Epithelial cell of proximal tubule (primary cell): Measurements from ENCODE around the gene SYT8. TPM values are rescaled to one million over a fixed set of nuclear protein-coding genes. Genes with fewer than 3 reads are reported as not detected.

ENCODE experiments used
- DNase-seq: peaks from one replicate; pipeline ENCODE4 v3.0.0-alpha.2; 2011; ENCODE audit warnings: low read depth
- H3K4me3 ChIP-seq: 2 replicates; pipeline ENCODE4 v1.5.1; 2011; ENCODE audit warnings: low read depth, mild to moderate bottlenecking, low read length
- CTCF ChIP-seq: conservative IDR thresholded peaks from 2 replicates; pipeline ENCODE4 v1.5.1; 2012; ENCODE audit warnings: low read depth, mild to moderate bottlenecking, low read length
- total RNA-seq: library from RNA; depleted of rRNA; stranded (reverse); fragments of >200 nt; gene quantifications from 2 replicates; pipeline ENCODE4 v1.2.3, GENCODE V29; 2015

Gene SYT8
- total RNA-seq, 1 donor from 2014 or later: 0.81 TPM

DNA sequence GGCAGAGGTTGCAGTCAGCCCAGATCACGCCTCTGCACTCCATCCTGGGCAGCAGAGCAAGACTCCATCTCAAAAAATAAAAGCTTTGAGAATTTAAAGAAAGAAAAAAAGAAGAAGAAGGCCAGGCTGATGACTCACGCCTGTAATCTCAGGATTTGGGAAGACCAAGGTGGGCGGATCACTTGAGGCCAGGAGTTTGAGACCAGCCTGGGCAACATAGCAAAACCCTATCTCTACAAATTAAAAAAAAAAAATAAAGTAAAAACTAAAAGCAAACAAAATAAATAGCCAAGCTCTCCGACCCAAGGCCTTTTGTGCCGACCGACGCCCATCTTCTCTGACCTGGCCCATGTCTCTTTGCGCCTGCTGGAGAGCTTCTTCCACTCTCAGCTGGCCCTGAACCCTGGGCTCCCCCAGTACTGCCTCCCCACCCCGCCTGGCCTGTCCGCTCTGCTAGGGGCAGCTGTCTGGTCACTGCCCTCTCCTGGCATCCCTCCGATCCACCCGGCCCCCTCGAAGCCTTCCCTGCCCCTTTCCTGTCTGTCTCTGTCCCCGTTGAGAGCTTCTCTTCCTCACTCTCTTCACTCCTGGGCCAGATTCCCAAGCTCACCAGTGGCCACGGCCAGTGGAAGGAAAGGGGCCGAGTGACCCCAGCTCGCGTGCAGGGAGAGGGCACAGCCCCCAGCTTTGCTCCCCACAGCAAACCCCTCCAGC is 13.3 kb downstream of the SYT8 start:
- no peak overlapping the region for H3K4me3 ChIP-seq
- no peak for DNase-seq
- TF ChIP-seq CTCF: no peak

DNA sequence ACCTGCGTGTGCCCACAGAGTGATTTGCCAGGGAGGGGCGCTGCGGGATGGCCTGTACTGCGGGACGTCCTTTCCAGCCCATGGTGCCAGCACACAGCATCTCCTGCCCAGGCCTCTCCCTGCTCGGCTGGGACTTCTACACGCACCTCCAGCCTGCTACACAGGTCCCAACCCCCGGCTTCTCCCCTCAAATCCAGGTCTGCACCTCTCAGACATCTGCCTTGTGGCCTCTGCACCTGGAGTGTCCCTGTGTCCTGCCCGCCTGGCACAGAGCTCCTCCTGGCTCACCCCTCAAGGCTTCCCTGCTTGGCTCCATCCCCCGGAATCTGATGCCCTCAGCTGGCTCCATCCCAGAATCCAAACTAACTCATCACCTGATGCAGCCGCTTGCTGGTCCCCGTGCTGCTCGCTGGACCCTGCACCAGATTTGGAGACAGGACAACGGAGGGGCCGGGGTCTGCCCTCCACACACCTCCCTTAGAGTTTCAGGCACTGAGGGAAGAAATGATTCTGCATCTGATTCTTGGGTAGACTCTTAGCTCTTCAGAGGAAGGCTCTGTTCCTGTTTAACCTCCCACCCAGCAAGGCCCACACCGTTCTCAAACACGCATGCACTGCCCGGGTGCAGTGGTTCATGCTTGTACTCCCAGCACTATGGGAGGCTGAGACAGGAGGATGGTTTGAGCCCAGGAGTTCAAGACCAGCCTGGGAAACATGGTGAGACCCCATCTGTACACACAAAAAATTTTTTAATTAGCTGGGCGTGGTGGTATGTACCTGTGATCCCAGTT is 14.0 kb downstream of the SYT8 start:
- TF ChIP-seq CTCF: no peak
- DNase-seq: no peak

DNA sequence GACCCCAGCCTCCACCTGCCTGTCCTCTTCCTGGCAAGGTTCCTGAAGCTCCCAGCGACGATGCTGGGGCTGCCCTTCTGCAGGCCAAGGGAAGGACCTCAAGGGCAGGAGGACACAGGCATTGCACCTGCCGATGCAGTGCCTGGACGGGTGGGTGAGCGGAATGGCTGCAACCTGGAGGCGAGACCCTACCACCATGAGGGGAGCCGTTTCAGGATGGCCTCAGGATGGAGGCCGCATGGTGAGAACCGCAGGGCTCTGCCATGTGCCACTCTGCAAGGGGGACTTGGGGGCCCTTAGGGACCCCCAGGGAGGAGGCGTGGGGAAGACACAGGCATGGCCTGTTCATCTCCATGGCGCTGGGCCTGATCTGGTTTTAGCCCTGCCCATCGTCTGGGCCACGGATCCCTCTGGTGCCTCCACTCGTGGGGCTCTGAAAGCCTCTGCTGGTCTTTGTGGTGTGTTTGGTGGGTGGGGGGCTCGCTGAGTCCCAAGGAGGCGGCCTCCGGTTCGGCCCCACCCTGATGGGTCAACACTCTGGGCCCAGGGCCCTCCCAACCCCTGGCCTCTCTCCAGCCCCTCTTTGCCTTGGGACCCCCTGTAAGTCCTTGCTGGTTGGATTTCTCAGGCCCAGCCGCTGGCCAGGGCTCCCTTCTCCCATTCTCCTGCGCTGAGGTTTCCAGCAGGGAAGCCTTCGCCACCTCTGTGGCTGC is 16.8 kb downstream of the SYT8 start:
- no peak for TF ChIP-seq CTCF

More for the DNA sequence above, 14.0 kb downstream of the SYT8 start:
- H3K4me3 ChIP-seq: no peak overlapping the region

DNA sequence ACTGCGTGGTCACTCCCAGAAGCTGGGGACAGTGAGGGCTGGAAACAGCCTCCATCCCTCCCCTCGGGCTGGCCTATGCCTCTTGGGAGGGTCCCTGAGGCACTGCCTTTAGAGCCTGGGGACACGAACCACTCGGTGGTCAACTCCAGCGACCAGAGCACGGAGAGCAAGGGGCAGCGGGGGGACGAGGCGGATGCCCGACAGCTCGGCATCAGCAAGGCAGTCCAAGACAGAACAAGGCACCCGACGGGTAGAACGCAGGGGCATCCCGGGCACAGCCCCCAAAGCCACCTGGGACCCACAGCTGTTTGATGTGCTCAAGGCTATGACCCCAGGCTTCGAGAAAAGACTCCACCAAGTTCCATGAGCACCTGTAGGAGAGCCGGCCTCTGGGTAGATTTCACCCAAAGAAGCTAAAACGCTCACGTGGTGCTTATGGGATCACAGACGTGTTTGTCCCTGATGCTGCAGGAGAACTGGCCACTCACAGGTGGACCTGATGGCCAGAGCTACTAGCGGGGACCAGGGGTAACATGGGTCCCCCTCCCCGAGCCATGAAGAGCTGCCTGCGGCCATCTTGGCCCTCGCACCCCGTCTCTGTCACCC is 17.6 kb downstream of the SYT8 start:
- TF ChIP-seq CTCF: no peak
- DNase-seq: no peak
- H3K4me3 ChIP-seq: no peak overlapping the region

More for the DNA sequence above, 16.8 kb downstream of the SYT8 start:
- H3K4me3 ChIP-seq: no peak overlapping the region
- no peak for DNase-seq

GRCh38 chr11:1852877-1853276 is 18.1 kb downstream of the SYT8 start, which contains the start of gene LSP1:
TSS of gene LSP1 (plus strand) at chr11:1853084. CDS start at chr11:1853145, 61 bp downstream.
- H3K4me3 ChIP-seq: no peak within 1 kb of the TSS
- TF ChIP-seq CTCF: no peak
- no peak for DNase-seq

DNA sequence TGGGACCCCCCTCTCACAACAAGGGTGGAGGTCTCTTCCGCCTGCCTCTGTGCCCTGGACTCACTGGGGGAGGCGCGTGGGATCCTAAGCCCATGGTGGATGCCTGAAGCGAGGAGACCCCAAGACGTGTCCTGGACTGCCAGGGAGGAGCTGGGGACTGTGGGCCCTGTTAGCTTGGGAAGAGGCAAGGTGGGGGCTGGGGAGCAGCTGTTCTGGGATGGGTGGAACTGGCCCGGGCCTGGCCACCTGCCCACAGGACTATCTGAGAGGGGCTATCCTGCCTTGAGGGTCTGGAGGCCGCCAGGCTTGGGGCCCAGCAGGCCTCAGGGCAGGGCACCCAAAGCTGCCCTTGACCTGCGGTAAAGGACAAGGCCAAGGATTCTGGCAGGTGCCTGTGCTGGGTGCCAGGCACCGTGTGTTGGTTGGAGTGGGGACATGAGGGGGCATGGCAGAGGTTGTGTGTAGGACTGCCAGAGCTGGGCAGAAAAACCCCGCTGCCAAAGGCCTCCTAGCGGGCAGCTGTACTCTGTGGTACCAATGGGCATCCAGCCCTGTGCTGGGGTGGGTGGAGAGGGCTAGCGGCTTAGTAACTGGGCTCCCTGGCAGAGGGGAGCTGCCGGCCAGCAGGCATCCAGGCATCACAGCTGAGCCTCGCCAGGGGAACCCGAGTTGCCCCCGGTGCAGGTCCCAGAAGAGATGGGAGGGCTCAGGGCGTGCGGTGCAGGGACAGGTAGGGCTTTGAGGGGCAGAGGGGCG is 18.8 kb downstream of the SYT8 start:
- no peak overlapping the region for H3K4me3 ChIP-seq
- TF ChIP-seq CTCF: no peak
- no peak for DNase-seq
